ENCODE measurements around the gene KLF1. TPM values are rescaled to one million over a fixed set of nuclear protein-coding genes. Genes with fewer than 3 reads are reported as not detected.
"Not testable (repeated sequence)": the region's sequence is repeated elsewhere in the genome, so short reads cannot be mapped to it uniquely, and the experiment has no call there.

Gene KLF1
- total RNA-seq, 1 experiment from 2014 or later, result not detected

DNA sequence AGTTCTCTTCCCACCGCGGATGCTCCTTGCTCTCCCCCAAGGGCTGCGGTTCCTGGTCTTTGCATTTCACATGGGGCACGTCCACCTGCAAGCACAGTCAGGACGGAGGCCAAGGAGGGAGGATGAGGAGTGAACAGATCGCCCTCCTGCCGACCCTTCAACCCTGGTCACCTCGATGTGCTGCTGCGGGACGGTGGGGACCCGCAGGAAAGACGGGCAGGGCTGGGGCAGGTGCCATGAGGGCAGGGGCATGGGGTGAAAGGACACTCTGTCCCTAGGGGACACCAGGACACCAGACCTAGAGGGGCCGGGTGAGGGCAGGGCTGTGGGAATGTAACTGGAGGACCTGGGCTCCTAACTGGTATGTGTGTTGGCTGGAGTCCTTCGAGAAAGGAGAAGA lies 31.3 kb upstream of the KLF1 start:
- no peak for DNase-seq (ENCODE audit: low read depth, low spot score)
- no peak overlapping the region for H3K9ac ChIP-seq (ENCODE audit: low read length)
- TF ChIP-seq POLR2AphosphoS5 (IDR thresholded peaks at IDR 0.05; ENCODE audit: low read depth, low read length) (no peak), RAD21 (IDR thresholded peaks at IDR 0.05; ENCODE audit: low read depth) (no peak), JUND (IDR thresholded peaks at IDR 0.05) (no peak), TCF7L2 (IDR thresholded peaks at IDR 0.05; ENCODE audit: borderline replicate concordance, extremely low read depth, insufficient read depth, insufficient read length) (no peak), SP1 (IDR thresholded peaks at IDR 0.05; ENCODE audit: low read depth) (no peak), ELF1 (IDR thresholded peaks at IDR 0.05; ENCODE audit: borderline replicate concordance, low read depth) (no peak), ZNF274 (IDR thresholded peaks at IDR 0.05; ENCODE audit: low read depth, low read length) (no peak), FOSL1 (IDR thresholded peaks at IDR 0.05; ENCODE audit: low read depth) (no peak), YY1 (IDR thresholded peaks at IDR 0.05; ENCODE audit: extremely low read depth, insufficient replicate concordance, low read depth, low read length) (no peak), SRF (IDR thresholded peaks at IDR 0.05; ENCODE audit: low read depth) (no peak), EZH2 (IDR thresholded peaks at IDR 0.05) (no peak), CBX3 (IDR thresholded peaks at IDR 0.05; ENCODE audit: low read depth) (no peak)
- TF ChIP-seq, protein P1, sequence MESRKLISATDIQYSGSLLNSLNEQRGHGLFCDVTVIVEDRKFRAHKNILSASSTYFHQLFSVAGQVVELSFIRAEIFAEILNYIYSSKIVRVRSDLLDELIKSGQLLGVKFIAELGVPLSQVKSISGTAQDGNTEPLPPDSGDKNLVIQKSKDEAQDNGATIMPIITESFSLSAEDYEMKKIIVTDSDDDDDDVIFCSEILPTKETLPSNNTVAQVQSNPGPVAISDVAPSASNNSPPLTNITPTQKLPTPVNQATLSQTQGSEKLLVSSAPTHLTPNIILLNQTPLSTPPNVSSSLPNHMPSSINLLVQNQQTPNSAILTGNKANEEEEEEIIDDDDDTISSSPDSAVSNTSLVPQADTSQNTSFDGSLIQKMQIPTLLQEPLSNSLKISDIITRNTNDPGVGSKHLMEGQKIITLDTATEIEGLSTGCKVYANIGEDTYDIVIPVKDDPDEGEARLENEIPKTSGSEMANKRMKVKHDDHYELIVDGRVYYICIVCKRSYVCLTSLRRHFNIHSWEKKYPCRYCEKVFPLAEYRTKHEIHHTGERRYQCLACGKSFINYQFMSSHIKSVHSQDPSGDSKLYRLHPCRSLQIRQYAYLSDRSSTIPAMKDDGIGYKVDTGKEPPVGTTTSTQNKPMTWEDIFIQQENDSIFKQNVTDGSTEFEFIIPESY (IDR thresholded peaks at IDR 0.05; ENCODE audit: extremely low read depth, insufficient replicate concordance, low read length), result no peak
- TF ChIP-seq, protein P2, sequence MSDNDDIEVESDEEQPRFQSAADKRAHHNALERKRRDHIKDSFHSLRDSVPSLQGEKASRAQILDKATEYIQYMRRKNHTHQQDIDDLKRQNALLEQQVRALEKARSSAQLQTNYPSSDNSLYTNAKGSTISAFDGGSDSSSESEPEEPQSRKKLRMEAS (IDR thresholded peaks at IDR 0.05), result no peak
- ATAC-seq, result no peak
- no peak overlapping the region for H3K4me3 ChIP-seq (replicated peaks in 1 of 2; ENCODE audit: low read depth in 1 of 2, low read length in 2 of 2)
- no peaks in the 10 kb centered on the region for H3K9me3 ChIP-seq (ENCODE audit: control insufficient read depth in 1 of 2, insufficient read depth in 1 of 2, low read depth in 1 of 2, low read length in 2 of 2)
- no peak overlapping the region for H3K27ac ChIP-seq (ENCODE audit: low read depth, low read length)
- POLR2A ChIA-PET, result no interaction called here
- no peak overlapping the region for H2AFZ ChIP-seq (ENCODE audit: low read depth, low read length, poor library complexity, severe bottlenecking)
- intact Hi-C loops (cut with micrococcal nuclease), result no loop called here
- H3K36me3 ChIP-seq (ENCODE audit: control insufficient read depth in 1 of 2, insufficient read depth in 2 of 2, low read length in 2 of 2), result peaks cover 8 to 11% of the 10 kb centered on the region in 2 experiments; a peak in 3 of 4 replicates
- H3K79me2 ChIP-seq (ENCODE audit: insufficient read depth, low read length), result no peaks in the 10 kb centered on the region
- BruUV-seq (replicated peaks), result no TSS peak
- H4K20me1 ChIP-seq (ENCODE audit: insufficient read depth), result no peaks in the 10 kb centered on the region
- H3K27me3 ChIP-seq (ENCODE audit: insufficient read depth, low read length), result no peaks in the 10 kb centered on the region
- RAD21 ChIA-PET (ENCODE audit: low non-redundant PET in 1 of 2, low total read pairs in 2 of 2, uncharacterized antibody in 2 of 2, unreplicated experiment in 2 of 2), result no interaction called here
- H3K9me2 ChIP-seq (ENCODE audit: insufficient read depth), result no peaks in the 10 kb centered on the region
- peaks cover 0 to 10% of the 10 kb centered on the region in 2 experiments; a peak in 2 of 4 replicates for H3K4me1 ChIP-seq (ENCODE audit: control insufficient read depth in 1 of 2, insufficient read depth in 2 of 2, low read length in 2 of 2)
- no peak overlapping the region for H3K4me2 ChIP-seq (ENCODE audit: low read length)
- CTCF ChIA-PET, result no interaction called here

GRCh38 chr19:12915860-12916259 lies 28.9 kb upstream of the KLF1 start:
- ATAC-seq; H3K4me2 ChIP-seq (ENCODE audit: low read length); H3K9ac ChIP-seq (ENCODE audit: low read length); H3K27me3 ChIP-seq (ENCODE audit: insufficient read depth, low read length); H3K79me2 ChIP-seq (ENCODE audit: insufficient read depth, low read length); H4K20me1 ChIP-seq (ENCODE audit: insufficient read depth); H3K27ac ChIP-seq (ENCODE audit: low read depth, low read length); H3K9me2 ChIP-seq (ENCODE audit: insufficient read depth); DNase-seq (ENCODE audit: low read depth, low spot score); H3K9me3 ChIP-seq (ENCODE audit: control insufficient read depth in 1 of 2, insufficient read depth in 1 of 2, low read depth in 1 of 2, low read length in 2 of 2); H2AFZ ChIP-seq (ENCODE audit: low read depth, low read length, poor library complexity, severe bottlenecking); H3K4me3 ChIP-seq (replicated peaks in 1 of 2; ENCODE audit: low read depth in 1 of 2, low read length in 2 of 2); BruUV-seq (replicated peaks); intact Hi-C loops (cut with micrococcal nuclease); RAD21 ChIA-PET (ENCODE audit: low non-redundant PET in 1 of 2, low total read pairs in 2 of 2, uncharacterized antibody in 2 of 2, unreplicated experiment in 2 of 2); CTCF ChIA-PET; H3K36me3 ChIP-seq (ENCODE audit: control insufficient read depth in 1 of 2, insufficient read depth in 2 of 2, low read length in 2 of 2); H3K4me1 ChIP-seq (ENCODE audit: control insufficient read depth in 1 of 2, insufficient read depth in 2 of 2, low read length in 2 of 2): not testable (repeated sequence)
- POLR2A ChIA-PET, result interaction anchor here (1.0 kb wide), 1 partner anchor 38 kb away, joined by 3 read pairs; no protein-coding TSS in a partner anchor
